ENCODE data around the gene AREL1. TPM values are rescaled to one million over a fixed set of nuclear protein-coding genes. Genes with fewer than 3 reads are reported as not detected.

AREL1 gene
- total and polyA plus RNA-seq, 2 of the 8 experiments (the other 6 are each of a cell fraction or from before 2014, with no cell fraction given): 31.4 to 49.1 TPM

DNA sequence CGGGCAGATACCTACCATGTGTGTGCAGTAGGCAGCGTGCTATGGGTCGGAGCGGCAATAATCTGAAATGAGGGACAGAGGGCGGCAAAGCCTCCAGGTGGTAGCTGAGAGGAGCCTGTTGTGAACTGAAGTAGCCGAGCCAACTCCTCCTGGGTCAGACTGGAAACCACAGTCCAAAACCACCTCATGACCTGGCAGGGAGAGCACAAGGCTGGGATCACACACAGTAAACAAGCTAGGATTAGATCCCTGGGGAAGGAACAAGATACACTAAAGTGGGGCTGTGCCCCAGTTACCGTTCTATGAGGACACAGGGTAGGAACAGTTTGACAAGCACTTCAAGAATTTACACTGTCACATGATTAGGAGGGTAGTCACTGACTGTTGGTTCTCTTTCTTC, 49.0 kb downstream of the AREL1 start:
- peaks cover 7 to 51% (median 31%) of the 10 kb centered on the region in 4 experiments; a peak in 7 of 8 replicates for H3K36me3 ChIP-seq (ENCODE audit: control insufficient read depth in 2 of 4, insufficient read depth in 4 of 4, low read length in 3 of 4)
- 87% methylated on average over 7 of the region's 7 CpGs; no CpG with 5 or more reads in 1 of the 2 experiments for WGBS, 2 experiments (ENCODE audit: extremely low coverage in 1 of 2, insufficient coverage in 1 of 2, insufficient read length in 1 of 2, insufficient replicate concordance in 2 of 2, low coverage in 1 of 2, low lambda C conversion rate in 2 of 2, missing lambda C conversion rate in 1 of 2)
- H3K18ac ChIP-seq (ENCODE audit: extremely low read depth, low read length): no peak overlapping the region
- no peak overlapping the region for H2BK5ac ChIP-seq (ENCODE audit: low read depth, low read length)
- no peaks in the 10 kb centered on the region for H3K4me1 ChIP-seq (replicated peaks in 1 of 4; ENCODE audit: control insufficient read depth in 3 of 4, insufficient read depth in 4 of 4, low read length in 3 of 4)
- no peak overlapping the region for H4K91ac ChIP-seq (replicated peaks; ENCODE audit: insufficient read length, low read length)
- no peak overlapping the region for H2AFZ ChIP-seq (ENCODE audit: low read length)
- H3K14ac ChIP-seq (ENCODE audit: insufficient read length): no peak overlapping the region
- no peak overlapping the region for H3K4me3 ChIP-seq (ENCODE audit: extremely low read depth in 1 of 4, insufficient read depth in 2 of 4, low read depth in 3 of 4, low read length in 4 of 4)
- H4K20me1 ChIP-seq (replicated peaks in 1 of 2; ENCODE audit: control insufficient read depth in 1 of 2, insufficient read depth in 2 of 2, low read length in 2 of 2): peaks cover 0 to 3% of the 10 kb centered on the region in 2 experiments
- no peaks in the 10 kb centered on the region for H3K79me1 ChIP-seq (ENCODE audit: low read depth, low read length)
- POLR2A ChIA-PET (ENCODE audit: partially characterized antibody): interaction anchor here (0.7 kb wide), 1 partner anchor 14 kb away, joined by 3 read pairs; no protein-coding TSS in a partner anchor
- H3K56ac ChIP-seq (replicated peaks; ENCODE audit: insufficient read length, low read depth, low read length): no peak overlapping the region
- H3K23ac ChIP-seq (ENCODE audit: insufficient read length): no peak overlapping the region
- H3K27me3 ChIP-seq (replicated peaks in 1 of 4; ENCODE audit: control insufficient read depth in 3 of 4, extremely low read depth in 1 of 4, insufficient read depth in 3 of 4, low read length in 3 of 4): no peaks in the 10 kb centered on the region
- H3K23me2 ChIP-seq (ENCODE audit: low read depth, low read length): no peaks in the 10 kb centered on the region
- no peak overlapping the region for H2BK12ac ChIP-seq (ENCODE audit: low read depth, low read length)
- no peak overlapping the region for H3K9ac ChIP-seq (replicated peaks in 1 of 4; ENCODE audit: extremely low read depth in 1 of 4, low read depth in 3 of 4, low read length in 3 of 4)
- no peak overlapping the region for H2AK5ac ChIP-seq (ENCODE audit: low read depth, low read length)
- H3K27ac ChIP-seq (ENCODE audit: low read depth, low read length): no peak overlapping the region
- no peaks in the 10 kb centered on the region for H3K79me2 ChIP-seq (ENCODE audit: control insufficient read depth in 1 of 2, insufficient read depth in 2 of 2, low read length in 2 of 2)
- H4K8ac ChIP-seq (ENCODE audit: extremely low read depth, insufficient read depth, low read length): no peak overlapping the region; the same call in 1 of the 2 replicates
- H3K4me2 ChIP-seq (ENCODE audit: insufficient read depth in 1 of 2, low read depth in 2 of 2, low read length in 2 of 2): no peak overlapping the region
- no peak for FAIRE-seq
- H2BK20ac ChIP-seq (ENCODE audit: low read length): no peak overlapping the region
- H4K5ac ChIP-seq (ENCODE audit: insufficient read length, low read depth, low read length): no peak overlapping the region
- no peaks in the 10 kb centered on the region for H3K9me3 ChIP-seq (ENCODE audit: insufficient read depth in 2 of 2, low read depth in 1 of 2, low read length in 1 of 2)
- H3K4ac ChIP-seq (replicated peaks; ENCODE audit: insufficient read length, low read depth, low read length): no peak overlapping the region
- no peak overlapping the region for H2BK120ac ChIP-seq (replicated peaks; ENCODE audit: low read depth, low read length)
- DNase-seq (ENCODE audit: low read depth in 1 of 2, low spot score in 2 of 2): no peak
- CTCF ChIA-PET (ENCODE audit: partially characterized antibody): interaction anchor here (0.6 to 4.0 kb wide), 7 partner anchors 9 to 281 kb away, joined by 3 to 18 read pairs (median 3); no protein-coding TSS in a partner anchor
- no peak overlapping the region for H2BK15ac ChIP-seq (ENCODE audit: low read length)
